ENCODE measurements around the gene DLGAP1.

DLGAP1 gene

GRCh38 chr18:3596324-3596636 lies 858.8 kb downstream of the DLGAP1 start:
- TF ChIP-seq CTCF (IDR thresholded peaks at IDR 0.05; ENCODE audit: low read depth, low read length) = no peak
- no peak overlapping the region for H3K4me3 ChIP-seq (ENCODE audit: low read depth, low read length)
- DNase-seq = no peak
- no peaks in the 10 kb centered on the region for H3K9me3 ChIP-seq (ENCODE audit: severe bottlenecking)
- H3K27ac ChIP-seq = peak overlapping the region; percentile 47
- H3K36me3 ChIP-seq = no peaks in the 10 kb centered on the region
- no peaks in the 10 kb centered on the region for H3K27me3 ChIP-seq (ENCODE audit: insufficient read depth, low read depth, severe bottlenecking)

- DNase-seq = no peak
- H3K27me3 ChIP-seq (ENCODE audit: insufficient read depth, low read depth, severe bottlenecking) = no peaks in the 10 kb centered on the region
- H3K9me3 ChIP-seq (ENCODE audit: severe bottlenecking) = no peaks in the 10 kb centered on the region
- H3K4me3 ChIP-seq (ENCODE audit: low read depth, low read length) = no peak overlapping the region
- H3K27ac ChIP-seq = peak overlapping the region; percentile 47
- H3K36me3 ChIP-seq = no peaks in the 10 kb centered on the region
- TF ChIP-seq CTCF (IDR thresholded peaks at IDR 0.05; ENCODE audit: low read depth, low read length) = no peak
Observed at GRCh38 chr18:3595369-3596273, 859.5 kb downstream of the DLGAP1 start.

- Histone ChIP-seq H3K27me3 (ENCODE audit: insufficient read depth, low read depth, severe bottlenecking) (no peaks in the 10 kb centered on the region), H3K4me3 (ENCODE audit: low read depth, low read length) (peak overlapping the region; percentile 39), H3K27ac (peak overlapping the region; percentile 73), H3K36me3 (no peaks in the 10 kb centered on the region), H3K9me3 (ENCODE audit: severe bottlenecking) (no peaks in the 10 kb centered on the region)
- TF ChIP-seq CTCF (IDR thresholded peaks at IDR 0.05; ENCODE audit: low read depth, low read length) = no peak
- peak; percentile 36 for DNase-seq
Observed at GRCh38 chr18:3594760-3595368, 860.2 kb downstream of the DLGAP1 start.

- Histone ChIP-seq H3K9me3 (ENCODE audit: severe bottlenecking) (no peaks in the 10 kb centered on the region), H3K36me3 (no peaks in the 10 kb centered on the region)
- peak; percentile 81 for DNase-seq
Observed at GRCh38 chr18:3593904-3594759, 861.0 kb downstream of the DLGAP1 start.

More at GRCh38 chr18:3593904-3594759, 861.0 kb downstream of the DLGAP1 start:
- TF ChIP-seq CTCF (IDR thresholded peaks at IDR 0.05; ENCODE audit: low read depth, low read length) = peak; percentile 85
- H3K27me3 ChIP-seq (ENCODE audit: insufficient read depth, low read depth, severe bottlenecking) = no peaks in the 10 kb centered on the region
- H3K4me3 ChIP-seq (ENCODE audit: low read depth, low read length) = peak overlapping the region; percentile 47
- peak overlapping the region; percentile 73 for H3K27ac ChIP-seq

Measured in WERI-Rb-1 (cell line).